ENCODE results near the gene METTL17. TPM values are rescaled to one million over a fixed set of nuclear protein-coding genes. Genes with fewer than 3 reads are reported as not detected.

Gene METTL17
- total and polyA plus RNA-seq, 2 experiments from 2014 or later, result 31.3 to 87.7 TPM

GRCh38 chr14:21018286-21018685 is 28.5 kb downstream of the METTL17 start:
- Histone ChIP-seq H3K4me3 (no peak overlapping the region), H3F3A (ENCODE audit: insufficient read depth) (no peaks in the 10 kb centered on the region), H3K9me2 (ENCODE audit: insufficient read depth) (no peaks in the 10 kb centered on the region), H3K9ac (no peak overlapping the region), H3K9me3 (ENCODE audit: low read depth) (no peaks in the 10 kb centered on the region), H2AFZ (no peak overlapping the region), H3K27ac (no peak overlapping the region), H4K20me1 (ENCODE audit: insufficient read depth) (no peaks in the 10 kb centered on the region), H3K27me3 (replicated peaks; ENCODE audit: insufficient read depth) (peaks cover 13% of the 10 kb centered on the region), H3K4me1 (ENCODE audit: insufficient read depth) (no peaks in the 10 kb centered on the region), H3K36me3 (ENCODE audit: low read depth) (no peaks in the 10 kb centered on the region), H3K4me2 (ENCODE audit: unreplicated experiment) (no peak overlapping the region), H3K79me2 (ENCODE audit: insufficient read depth) (no peaks in the 10 kb centered on the region)
- in situ Hi-C loops (cut with MboI), result loop anchor here (10.0 kb wide), 1 partner anchor 77 kb away; the partner anchor contains the start of gene ZNF219
- WGBS, 2 experiments (ENCODE audit: low coverage in 1 of 2, low lambda C conversion rate in 2 of 2, missing lambda C conversion rate in 2 of 2), result 89% methylated on average over 7 of the region's 7 CpGs
- no peak for DNase-seq
- TF ChIP-seq EZH2 (IDR thresholded peaks at IDR 0.05; ENCODE audit: insufficient read depth, poor library complexity, severe bottlenecking) (no peak), EZH2phosphoT487 (IDR thresholded peaks at IDR 0.05; ENCODE audit: insufficient read depth, low read depth) (no peak)

GRCh38 chr14:21018781-21019180 is 29.0 kb downstream of the METTL17 start:
- no peaks in the 10 kb centered on the region for H3K36me3 ChIP-seq (ENCODE audit: low read depth)
- no peak overlapping the region for H3K4me2 ChIP-seq (ENCODE audit: unreplicated experiment)
- no peak for DNase-seq
- H3K9me2 ChIP-seq (ENCODE audit: insufficient read depth), result no peaks in the 10 kb centered on the region
- H3K9me3 ChIP-seq (ENCODE audit: low read depth), result no peaks in the 10 kb centered on the region
- H3K27me3 ChIP-seq (replicated peaks; ENCODE audit: insufficient read depth), result peaks cover 18% of the 10 kb centered on the region
- H3K4me3 ChIP-seq, result no peak overlapping the region
- no peak overlapping the region for H3K27ac ChIP-seq
- H3K9ac ChIP-seq, result no peak overlapping the region
- H2AFZ ChIP-seq, result no peak overlapping the region
- H3K4me1 ChIP-seq (ENCODE audit: insufficient read depth), result no peaks in the 10 kb centered on the region
- H3F3A ChIP-seq (ENCODE audit: insufficient read depth), result no peaks in the 10 kb centered on the region
- in situ Hi-C loops (cut with MboI), result loop anchor here (10.0 kb wide), 1 partner anchor 76 kb away; the partner anchor contains the start of gene ZNF219
- TF ChIP-seq EZH2 (IDR thresholded peaks at IDR 0.05; ENCODE audit: insufficient read depth, poor library complexity, severe bottlenecking), result no peak
- TF ChIP-seq EZH2phosphoT487 (IDR thresholded peaks at IDR 0.05; ENCODE audit: insufficient read depth, low read depth), result no peak
- H3K79me2 ChIP-seq (ENCODE audit: insufficient read depth), result no peaks in the 10 kb centered on the region
- 65 to 76% methylated on average over 3 of the region's 3 CpGs for WGBS, 2 experiments (ENCODE audit: low coverage in 1 of 2, low lambda C conversion rate in 2 of 2, missing lambda C conversion rate in 2 of 2)
- no peaks in the 10 kb centered on the region for H4K20me1 ChIP-seq (ENCODE audit: insufficient read depth)

- Histone ChIP-seq H3K36me3 (ENCODE audit: low read depth) (no peaks in the 10 kb centered on the region), H3K9me3 (ENCODE audit: low read depth) (no peaks in the 10 kb centered on the region), H3K4me1 (ENCODE audit: insufficient read depth) (no peaks in the 10 kb centered on the region), H3K27me3 (replicated peaks; ENCODE audit: insufficient read depth) (peaks cover 23% of the 10 kb centered on the region), H3F3A (ENCODE audit: insufficient read depth) (no peaks in the 10 kb centered on the region), H3K27ac (no peak overlapping the region), H2AFZ (no peak overlapping the region), H4K20me1 (ENCODE audit: insufficient read depth) (no peaks in the 10 kb centered on the region), H3K4me2 (ENCODE audit: unreplicated experiment) (no peak overlapping the region), H3K9me2 (ENCODE audit: insufficient read depth) (no peaks in the 10 kb centered on the region), H3K79me2 (ENCODE audit: insufficient read depth) (no peaks in the 10 kb centered on the region), H3K9ac (no peak overlapping the region), H3K4me3 (no peak overlapping the region)
- TF ChIP-seq EZH2 (IDR thresholded peaks at IDR 0.05; ENCODE audit: insufficient read depth, poor library complexity, severe bottlenecking) (no peak), EZH2phosphoT487 (IDR thresholded peaks at IDR 0.05; ENCODE audit: insufficient read depth, low read depth) (no peak)
- in situ Hi-C loops (cut with MboI), result loop anchor here (10.0 kb wide), 1 partner anchor 75 kb away; the partner anchor contains the start of gene ZNF219
- DNase-seq, result peak; percentile 42
- WGBS, 2 experiments (ENCODE audit: low coverage in 1 of 2, low lambda C conversion rate in 2 of 2, missing lambda C conversion rate in 2 of 2), result 50 to 75% methylated on average over 1 of the region's 1 CpG
These were observed 29.6 kb downstream of the METTL17 start for GRCh38 chr14:21019366-21019765.

- no peak overlapping the region for H3K4me2 ChIP-seq (ENCODE audit: unreplicated experiment)
- H3K9me3 ChIP-seq (ENCODE audit: low read depth), result no peaks in the 10 kb centered on the region
- H3K9ac ChIP-seq, result no peak overlapping the region
- H4K20me1 ChIP-seq (ENCODE audit: insufficient read depth), result no peaks in the 10 kb centered on the region
- H3K36me3 ChIP-seq (ENCODE audit: low read depth), result no peaks in the 10 kb centered on the region
- H3F3A ChIP-seq (ENCODE audit: insufficient read depth), result no peaks in the 10 kb centered on the region
- H3K79me2 ChIP-seq (ENCODE audit: insufficient read depth), result no peaks in the 10 kb centered on the region
- H3K4me3 ChIP-seq, result no peak overlapping the region
- TF ChIP-seq EZH2 (IDR thresholded peaks at IDR 0.05; ENCODE audit: insufficient read depth, poor library complexity, severe bottlenecking) (no peak), EZH2phosphoT487 (IDR thresholded peaks at IDR 0.05; ENCODE audit: insufficient read depth, low read depth) (no peak)
- peaks cover 31% of the 10 kb centered on the region for H3K27me3 ChIP-seq (replicated peaks; ENCODE audit: insufficient read depth)
- H3K9me2 ChIP-seq (ENCODE audit: insufficient read depth), result no peaks in the 10 kb centered on the region
- H3K27ac ChIP-seq, result no peak overlapping the region
- H3K4me1 ChIP-seq (ENCODE audit: insufficient read depth), result no peaks in the 10 kb centered on the region
- WGBS, 2 experiments (ENCODE audit: low coverage in 1 of 2, low lambda C conversion rate in 2 of 2, missing lambda C conversion rate in 2 of 2), result 72 to 78% methylated on average over 5 of the region's 5 CpGs
- no peak for DNase-seq
- in situ Hi-C loops (cut with MboI), result no loop called here
- H2AFZ ChIP-seq, result no peak overlapping the region
These were observed 31.3 kb downstream of the METTL17 start for GRCh38 chr14:21020977-21021545.
